Germinal center (tissue), 1 donor: ENCODE data around the gene ANKRD13D.
A peak's percentile ranks its signal among the peaks of the same experiment; 100 is the strongest.
"Not testable (repeated sequence)": the region's sequence is repeated elsewhere in the genome, so short reads cannot be mapped to it uniquely, and the experiment has no call there.

ENCODE experiments used
- DNase-seq: peaks from one replicate; pipeline ENCODE4 v3.0.0; 2012; ENCODE audit warnings: mixed read lengths, low spot score

The ANKRD13D gene

DNA sequence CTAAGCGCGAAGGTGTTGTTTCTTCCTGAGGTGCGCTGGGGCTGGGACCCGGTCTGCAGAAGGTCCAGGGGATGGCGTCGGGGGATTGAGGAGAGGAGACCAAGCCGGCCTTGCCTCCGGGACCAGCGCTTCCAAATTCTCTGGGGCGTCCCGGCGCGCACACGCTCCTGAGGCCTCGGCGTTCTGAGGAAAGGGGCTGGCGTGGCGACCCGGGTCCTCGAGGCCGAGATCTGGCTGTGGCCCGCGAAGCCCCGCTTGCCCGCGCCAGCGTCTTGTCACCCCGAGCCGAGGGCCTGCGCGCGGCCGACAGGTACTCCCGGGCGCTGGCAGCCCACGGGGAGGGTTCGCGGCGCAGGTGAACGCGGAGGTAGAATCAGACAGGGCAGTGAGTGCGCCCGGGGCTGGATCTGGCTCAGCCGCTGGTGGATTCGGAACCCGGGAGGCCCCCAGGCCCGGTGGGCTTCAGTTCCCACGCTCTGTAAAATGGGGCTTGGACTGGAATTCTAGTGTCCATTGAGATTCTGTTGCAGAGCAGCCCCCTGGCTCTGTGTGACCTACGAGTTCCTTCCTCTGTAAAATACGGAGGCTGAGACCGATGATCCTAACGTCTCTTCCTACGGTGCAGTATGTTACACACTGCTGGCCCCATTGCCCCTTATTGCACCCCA, 28.9 kb downstream of the ANKRD13D start:
- DNase-seq = peak; percentile 56

DNA sequence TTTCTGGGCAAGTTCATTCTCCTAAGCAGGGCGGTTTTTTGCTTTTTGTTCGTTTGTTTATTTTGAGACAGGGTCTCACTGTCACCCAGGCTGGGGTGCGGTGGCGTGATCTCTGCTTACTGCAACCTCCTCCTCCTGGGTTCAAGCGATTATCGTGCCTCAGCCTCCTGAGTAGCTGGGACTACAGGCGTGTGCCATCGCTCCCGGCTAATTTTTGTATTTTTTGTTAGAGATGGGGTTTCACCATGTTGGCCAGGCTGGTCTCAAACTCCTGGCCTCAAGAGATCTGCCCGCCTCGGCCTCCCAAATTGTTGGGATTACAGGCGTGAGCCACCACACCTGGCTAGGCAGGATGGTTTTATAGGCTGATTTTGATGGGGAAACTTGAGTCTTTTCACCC, 29.8 kb downstream of the ANKRD13D start:
- DNase-seq = not testable (repeated sequence)

DNA sequence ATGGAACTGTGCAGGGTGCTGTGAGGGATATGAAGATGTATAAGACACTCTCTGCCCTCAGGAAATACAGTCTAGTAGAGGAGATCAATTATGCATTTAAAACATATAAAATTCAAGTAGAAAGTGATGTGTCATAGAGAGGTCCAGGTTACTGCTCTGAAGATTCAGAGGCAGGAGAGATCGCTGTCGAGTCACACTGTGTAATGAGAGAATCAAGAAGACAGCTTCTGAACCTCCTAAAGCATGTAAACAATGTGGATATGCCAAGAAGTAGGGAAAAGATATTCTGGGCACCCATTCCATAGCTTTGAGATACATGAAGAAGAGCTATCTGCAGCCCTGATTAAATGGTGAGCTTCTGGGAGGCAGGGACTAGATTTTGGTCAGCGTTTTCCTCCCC, 30.9 kb downstream of the ANKRD13D start:
- no peak for DNase-seq

DNA sequence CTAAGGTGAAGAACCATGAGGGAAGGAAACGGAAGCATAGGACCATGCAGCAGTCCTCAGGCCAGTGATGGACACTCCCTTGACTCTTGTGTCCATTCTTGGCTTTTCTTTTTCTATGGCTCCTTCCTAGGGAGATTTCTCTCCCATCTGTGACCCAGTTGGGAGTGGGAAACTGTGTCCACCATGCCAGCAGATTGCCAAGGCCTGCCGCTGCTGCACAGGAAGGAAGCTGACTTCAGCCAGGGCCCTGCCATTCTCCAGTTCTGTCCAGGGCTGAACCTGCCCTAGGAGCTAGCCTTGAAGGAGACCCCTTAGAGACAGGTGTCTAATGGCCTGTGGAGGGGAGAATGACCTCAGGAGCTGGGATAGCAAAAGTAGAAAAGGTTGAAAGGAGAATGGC, 31.6 kb downstream of the ANKRD13D start:
- no peak for DNase-seq

DNA sequence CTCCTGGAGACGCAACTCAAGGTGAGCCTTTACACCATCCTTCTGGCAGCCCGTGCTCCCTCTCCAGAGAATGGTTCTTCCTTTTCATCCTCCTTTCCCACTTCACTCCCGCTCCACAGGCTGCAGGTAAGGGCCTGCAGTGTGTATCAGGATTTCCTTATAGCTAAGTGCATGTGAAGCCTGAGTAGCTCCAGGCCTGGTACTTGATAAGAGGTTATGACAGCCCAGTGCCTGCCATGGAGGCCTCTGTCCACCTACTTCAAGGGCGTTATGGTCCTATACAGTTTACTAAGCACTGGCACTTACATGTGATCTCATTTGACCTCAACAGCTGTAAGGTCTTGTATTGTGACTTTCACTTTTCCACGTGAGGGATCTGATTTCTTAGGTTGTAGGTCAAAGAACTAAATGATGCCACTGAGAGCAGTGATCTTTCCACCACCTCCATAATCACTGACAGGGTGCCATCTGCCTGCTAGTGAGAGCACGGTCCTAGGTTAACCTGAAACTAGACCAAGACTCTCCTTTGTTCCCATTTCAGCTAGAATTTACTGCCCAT, 32.3 kb downstream of the ANKRD13D start:
- DNase-seq = no peak

DNA sequence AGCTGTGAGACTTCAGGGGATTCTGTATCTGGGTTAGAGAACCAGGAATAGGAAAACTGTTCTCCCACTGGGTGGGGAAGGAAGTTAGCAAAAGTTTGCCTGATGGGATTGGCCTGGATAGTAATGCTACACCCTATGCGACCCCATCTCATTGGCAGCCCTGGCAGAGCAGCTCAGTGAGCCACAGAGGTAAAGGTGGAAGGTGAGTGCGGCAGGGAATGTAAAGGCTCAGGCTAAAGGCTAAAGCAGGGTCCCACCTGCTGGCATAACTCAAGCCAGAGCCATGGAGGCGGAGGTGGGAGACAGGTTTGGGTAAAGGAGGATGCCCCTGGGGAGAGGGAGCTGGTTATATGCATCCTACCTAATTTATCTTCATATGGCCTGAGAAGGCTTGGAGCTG, 32.9 kb downstream of the ANKRD13D start:
- DNase-seq = no peak

DNA sequence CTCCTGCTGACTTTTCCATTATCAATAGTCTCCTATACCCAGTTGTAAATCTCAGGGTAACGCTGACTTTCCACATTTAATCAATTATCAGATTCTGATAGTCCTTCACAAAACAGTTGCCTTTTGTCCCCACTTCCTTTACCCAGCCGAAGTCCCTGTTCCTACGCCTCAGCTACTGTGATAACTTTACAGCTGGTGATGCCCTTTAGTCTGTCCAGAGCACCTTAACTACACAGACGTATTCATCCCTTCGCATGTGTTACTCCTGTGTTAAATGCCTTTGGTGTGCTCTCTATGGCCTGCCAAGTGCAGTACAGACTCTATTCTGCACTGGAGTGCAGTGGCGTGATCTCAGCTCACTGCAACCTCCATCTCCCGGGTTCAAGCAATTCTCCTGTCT, 34.4 kb downstream of the ANKRD13D start:
- peak; percentile 1 for DNase-seq

DNA sequence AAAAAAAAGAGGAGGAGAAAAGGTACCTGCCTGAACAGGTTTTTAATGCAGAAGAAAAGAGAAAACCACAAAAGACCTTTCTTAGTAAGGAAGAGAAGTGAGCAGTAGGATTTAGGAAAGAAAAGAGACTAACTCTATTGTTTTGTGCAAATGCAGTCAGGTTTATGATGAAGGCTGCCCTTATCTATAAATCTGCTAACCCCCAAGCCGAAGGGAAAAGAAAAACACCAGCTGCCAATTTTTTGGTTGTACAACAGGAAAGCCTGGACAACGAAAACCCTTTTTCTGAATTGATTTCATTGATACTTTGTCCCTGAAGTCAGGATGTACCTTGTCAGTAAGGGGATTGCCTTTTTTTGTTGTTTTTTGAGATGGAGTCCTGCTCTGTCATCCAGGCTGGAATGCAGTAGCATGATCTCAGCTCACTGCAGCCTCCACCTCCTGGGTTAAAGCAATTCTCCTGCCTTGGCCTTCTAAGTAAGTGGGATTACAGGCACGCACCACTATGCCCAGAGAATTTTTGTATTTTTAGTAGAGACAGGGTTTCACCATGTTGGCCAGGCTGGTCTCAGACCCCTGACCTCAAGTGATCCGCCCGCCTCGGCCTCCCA, 43.1 kb downstream of the ANKRD13D start:
- DNase-seq = no peak

DNA sequence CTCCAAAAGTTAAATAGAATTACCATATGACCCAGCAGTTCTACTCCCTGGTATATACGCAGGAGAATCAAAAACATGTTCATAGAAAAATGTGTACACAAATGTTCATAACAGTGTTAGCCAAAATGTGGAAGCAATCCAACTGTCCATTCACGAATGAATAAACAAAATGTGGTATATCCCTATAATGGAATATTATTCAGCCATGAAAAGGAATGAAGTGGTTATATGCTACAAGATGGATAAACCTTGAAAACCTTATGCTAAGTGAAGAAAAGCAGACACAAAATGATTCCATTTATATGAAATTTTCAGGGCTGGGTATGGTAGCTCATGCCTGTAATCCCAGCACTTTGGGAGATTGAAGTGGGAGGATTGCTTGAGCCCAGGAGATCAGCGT, 48.2 kb downstream of the ANKRD13D start:
- DNase-seq = no peak

DNA sequence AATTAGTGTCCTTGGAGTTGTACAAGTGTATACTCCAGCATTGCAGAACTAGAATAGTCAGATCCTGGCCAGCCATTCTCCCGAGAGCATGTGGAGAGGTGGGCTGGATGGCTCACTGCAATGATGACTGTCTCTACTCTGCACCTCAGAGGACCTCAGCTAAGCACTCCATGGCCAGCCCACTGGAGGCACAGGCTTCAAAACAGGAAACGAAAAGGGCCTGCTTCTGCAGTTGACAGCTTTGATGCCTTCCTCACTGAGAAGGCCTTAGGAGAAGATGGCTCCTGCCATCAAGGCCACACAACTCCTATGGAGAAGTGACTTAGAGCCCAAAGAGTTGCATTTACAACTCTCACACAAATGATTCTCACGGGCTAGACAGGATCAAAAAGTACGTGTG, 55.2 kb downstream of the ANKRD13D start:
- DNase-seq = no peak

DNA sequence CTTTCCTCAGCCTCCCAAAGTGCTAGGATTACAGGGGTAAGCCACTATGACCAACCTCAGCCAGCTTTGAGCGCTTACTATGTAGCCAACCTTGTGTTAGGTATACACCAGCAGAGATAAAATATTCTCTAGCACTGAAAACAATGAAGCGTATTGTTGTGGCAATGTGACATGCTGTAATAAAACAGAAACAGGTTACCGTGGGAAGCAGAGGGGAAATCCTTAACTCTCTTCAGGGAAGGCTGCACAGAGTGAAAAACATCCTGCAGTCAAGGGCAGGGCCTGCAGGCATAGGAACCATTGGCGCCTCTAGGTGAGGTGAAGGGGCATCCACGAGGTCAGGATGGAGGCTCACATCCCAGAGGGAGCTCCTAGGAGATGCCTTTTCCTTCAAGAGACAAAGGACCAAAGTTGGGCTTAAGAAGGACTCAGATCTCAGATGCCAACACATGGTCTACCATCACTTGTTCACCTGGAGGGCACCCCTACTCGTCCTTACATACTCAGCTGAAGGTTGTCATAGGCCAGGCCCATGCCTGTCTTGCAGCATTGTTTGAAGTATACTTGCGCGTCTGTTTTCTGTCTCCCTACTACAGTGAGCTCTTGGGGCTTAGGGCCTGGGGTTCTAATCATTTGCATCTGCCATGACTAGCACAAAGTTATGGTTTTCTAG, 56.3 kb downstream of the ANKRD13D start:
- DNase-seq = no peak

DNA sequence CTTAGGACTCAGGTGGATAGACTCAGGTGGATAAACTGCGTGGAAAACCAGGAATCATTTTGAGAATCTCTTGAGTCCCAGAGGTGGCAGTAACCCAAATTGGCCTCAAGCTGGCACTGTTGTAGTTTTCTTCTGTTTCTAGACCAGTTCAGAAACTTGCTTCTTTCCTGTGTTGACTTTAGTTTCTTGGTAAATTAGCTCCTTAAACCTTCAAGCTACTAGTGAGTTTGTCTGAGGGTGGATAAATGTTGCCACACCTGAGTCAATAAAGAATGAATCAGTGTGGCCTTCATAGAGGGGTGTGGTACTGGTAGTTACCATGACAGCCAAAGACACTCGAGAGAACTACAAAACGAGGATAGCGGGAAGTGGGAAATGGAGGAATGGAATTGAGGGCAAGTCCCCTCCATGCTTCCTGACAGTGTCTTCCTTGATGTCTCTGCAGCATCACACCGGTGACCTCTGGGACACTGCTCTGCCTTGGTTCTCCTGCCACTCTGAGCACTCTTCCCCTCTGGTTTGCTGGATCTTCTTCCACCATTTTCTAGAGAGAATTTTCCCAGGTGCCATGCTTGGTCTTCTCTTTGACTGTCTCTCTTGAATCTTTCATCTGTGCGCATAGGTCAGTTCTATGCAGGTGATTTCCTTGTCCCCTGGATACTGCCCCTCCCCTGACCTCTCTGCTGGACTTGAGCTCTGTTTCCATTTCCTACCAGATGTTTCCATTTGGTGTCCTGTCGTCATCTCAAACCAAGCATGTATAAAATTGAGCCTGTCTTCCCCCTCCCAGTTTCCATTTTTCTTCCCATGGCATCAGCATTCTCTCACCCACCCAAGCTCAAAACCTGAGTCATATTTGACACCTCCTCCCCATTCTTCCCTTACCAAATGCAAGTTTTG, 57.1 kb downstream of the ANKRD13D start:
- DNase-seq = peak; percentile 15

DNA sequence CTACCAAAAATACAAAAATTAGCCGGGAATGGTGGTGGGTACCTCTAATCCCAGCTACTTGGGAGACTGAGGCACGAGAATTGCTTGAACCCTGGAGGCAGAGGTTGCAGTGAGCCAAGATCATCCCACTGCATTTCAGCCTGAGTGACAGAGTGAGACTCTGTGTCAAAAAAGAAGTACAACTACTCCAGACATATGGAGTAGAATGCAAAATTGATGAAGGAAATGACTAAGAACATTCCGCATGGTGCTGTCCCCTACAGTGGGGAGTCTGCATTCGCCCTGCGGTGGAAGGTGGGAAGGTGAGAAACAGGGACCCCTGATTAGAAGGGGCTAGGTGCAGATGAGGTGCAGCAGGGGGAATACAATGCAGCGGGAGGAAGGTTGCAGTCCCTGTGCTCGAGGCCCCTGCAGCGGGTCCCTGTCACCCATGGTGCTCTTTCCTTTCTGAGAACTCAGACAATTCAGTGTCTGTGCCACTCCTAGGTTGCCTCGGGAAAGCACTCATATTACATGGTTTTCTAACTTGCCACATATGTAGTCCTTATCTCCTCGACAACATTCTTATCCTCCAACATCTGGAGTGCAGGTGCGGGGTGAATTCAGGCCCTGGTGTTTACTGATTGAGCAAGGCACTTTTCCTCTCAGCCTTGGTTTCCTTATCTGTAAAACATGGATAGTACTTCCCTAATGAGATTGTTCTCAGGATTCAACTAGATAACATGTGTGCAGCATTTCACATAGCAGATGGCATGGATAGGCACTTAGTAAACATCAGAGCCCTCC, 59.1 kb downstream of the ANKRD13D start:
- DNase-seq = no peak

DNA sequence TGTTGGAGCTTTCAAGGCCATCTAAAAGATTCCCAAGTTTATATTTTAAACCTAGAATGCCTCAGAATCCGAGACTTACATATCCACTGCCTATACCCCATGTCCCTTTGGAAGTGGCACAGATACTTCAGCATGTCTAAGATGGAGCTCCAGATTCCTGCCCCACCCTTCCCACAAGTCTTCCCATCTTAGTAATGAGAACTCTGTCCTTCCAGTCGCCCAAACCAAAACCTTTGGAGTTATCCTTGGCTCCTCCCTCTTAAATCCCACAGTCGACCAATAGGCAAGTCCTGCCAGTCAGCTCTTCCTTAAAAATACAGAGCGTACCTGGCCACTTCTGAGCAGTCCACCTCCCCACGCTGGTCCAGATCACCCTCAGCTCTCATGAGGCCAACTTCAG, 59.9 kb downstream of the ANKRD13D start:
- no peak for DNase-seq

DNA sequence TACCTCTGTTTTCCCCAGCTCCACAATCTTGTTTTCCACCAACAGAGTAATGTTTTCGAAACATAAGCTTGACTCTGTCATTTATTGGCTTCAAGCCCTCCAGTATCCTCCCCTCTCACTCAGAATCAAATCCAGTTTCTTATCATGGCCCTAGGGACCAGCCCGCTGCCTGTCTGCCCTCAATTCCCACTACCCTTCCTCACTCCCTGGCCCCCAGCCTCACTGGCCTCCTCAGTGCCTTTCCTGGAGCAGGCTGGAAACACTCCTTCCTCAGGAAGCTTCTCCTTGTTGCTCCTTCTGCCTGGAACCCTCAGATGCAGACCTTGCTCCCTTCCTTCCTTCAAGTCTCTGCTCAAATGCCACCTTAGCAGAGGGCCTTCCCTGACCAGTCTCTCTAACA, 60.4 kb downstream of the ANKRD13D start:
- DNase-seq = no peak

DNA sequence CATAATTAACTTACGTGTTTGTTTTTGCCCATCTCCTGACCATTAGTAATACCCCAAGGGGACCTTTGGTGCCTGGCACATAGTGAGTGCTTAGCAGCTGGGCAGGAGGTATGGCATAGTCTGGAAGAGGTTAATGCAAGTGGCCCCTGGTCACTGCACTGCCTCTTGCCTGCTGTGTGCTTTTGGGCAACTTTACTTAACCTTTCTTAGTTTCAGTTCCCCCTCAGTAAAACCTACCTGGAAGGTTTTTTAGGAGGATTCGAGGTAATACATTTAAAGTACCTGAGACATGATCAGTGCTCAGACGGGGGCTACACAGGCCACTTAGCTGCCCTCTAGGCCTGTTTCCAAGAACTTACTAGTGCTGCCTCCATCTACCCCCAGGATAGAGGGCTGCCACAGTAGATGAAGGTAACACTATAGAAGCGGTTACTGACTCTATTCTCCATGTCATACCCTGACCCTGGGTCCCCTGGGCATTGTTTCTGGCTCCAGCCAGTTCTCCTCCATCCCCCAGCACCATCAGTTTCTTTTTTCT, 60.9 kb downstream of the ANKRD13D start:
- DNase-seq = peak; percentile 17

DNA sequence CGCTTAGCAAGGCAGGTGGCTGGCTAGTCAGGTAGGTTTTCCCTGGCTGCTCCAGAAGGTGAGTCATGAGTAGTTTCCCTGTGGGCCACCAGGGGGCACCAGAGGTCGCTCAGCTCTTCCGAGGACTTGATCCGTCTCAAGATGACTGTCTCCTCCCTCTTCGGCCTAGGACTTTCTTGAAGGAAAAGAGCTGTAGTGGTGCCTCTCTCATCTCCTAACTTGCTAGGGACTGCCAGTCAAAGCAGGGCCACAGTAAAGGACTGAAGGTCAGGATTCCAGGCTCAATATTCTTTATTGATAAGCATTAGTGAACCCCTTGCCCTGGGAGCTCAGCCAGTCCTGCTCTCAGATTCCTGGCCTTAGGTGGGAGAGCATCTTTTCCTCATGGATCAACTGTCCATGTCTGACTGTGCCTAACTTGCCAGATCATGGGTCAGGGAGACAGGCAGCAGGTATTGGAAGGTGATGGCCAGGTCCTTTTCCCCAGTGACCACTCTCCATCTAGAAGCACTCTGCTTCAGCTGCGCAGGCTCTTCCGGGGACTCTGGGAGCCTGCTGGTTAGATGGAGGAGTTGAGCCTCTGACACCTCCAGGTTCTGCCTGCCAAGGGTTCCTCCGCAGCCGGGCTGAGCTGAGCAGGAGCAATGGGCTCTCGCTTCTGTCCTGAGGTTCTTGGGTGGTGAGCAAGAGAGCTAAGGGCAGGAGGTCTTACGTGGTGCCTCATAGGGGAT, 62.3 kb downstream of the ANKRD13D start:
- DNase-seq = peak; percentile 80
